SKM-1 (cell line): Measurements from ENCODE around the gene FSTL4.

Source experiments
- DNase-seq: peaks from one replicate; lab custom pipeline; 2025; ENCODE audit not compliant: unreplicated experiment; lab: John Stamatoyannopoulos, UW

Gene FSTL4

DNA sequence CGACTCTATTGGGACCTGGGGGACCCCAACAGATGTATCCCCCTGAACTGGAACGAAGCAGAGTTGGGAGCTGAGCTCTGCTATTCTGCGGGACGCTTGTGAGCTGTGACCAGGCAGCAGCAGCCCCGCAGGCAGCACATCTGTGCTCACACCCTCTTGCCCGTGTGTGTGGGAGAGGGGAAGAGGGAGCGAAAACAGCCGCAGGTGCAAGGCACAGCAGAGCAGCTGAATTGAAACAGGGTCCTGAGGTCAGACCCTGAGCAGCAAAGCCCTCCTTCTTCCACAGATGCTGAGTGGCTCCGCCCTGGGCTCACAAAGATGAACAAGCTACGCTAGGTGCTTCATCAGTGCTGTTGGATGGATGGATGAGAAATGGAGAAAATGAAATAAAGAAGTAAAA is 361.8 kb downstream of the FSTL4 start:
- no peak for DNase-seq

DNA sequence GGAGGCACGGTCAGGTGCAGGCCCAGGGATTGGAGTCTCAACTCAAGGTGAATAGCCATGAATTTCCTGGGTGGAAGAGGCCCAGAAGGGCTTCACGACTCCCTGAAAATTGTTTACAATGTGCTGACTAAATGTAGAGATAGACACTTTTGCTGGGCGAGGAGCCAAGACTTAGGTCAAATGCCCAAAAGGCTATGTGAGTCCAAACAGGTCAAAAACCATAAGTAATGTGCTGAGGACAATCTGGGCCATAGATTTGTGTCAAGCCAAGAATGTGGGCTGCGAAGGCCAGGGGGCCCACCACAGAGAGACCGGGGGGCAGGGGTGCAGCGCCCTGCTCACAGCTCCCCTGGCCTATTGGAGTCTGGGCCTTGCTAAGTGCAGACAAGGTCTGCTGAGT is 362.7 kb downstream of the FSTL4 start:
- no peak for DNase-seq

DNA sequence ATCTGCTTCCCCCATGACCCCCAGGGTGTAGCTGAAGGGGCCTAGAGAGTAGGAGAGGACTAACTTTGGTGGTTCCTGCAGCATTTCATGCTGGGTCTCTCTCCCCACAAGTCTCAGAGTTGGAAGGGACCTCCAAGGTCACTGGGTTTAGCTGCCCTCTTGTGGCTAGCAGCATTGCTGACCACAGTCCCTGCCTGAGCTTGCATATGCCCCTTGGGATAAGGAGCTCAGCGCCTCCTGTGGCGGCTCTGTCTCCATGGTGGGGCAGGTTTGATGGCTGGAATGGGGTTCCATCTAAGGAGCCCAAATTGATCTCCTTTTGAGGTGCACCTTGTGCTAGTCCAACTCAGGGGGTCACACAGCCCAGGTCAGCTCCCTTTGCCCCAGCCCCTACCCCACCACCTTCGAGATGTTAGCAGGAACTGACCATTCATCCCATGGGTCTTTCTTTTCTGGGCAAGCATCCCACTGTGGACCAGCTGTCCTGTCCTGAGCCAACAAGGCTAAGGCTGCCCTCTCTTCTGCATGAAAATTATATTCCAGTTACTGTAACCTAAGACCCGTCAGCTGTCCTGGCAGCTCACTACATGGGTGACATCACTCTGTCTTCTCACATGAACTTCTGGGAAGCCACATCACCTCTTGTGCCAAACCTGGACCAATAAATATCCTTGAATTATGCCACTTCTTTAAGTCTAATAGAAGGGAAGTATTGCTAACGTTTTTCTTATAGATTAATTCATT is 364.3 kb downstream of the FSTL4 start:
- no peak for DNase-seq

DNA sequence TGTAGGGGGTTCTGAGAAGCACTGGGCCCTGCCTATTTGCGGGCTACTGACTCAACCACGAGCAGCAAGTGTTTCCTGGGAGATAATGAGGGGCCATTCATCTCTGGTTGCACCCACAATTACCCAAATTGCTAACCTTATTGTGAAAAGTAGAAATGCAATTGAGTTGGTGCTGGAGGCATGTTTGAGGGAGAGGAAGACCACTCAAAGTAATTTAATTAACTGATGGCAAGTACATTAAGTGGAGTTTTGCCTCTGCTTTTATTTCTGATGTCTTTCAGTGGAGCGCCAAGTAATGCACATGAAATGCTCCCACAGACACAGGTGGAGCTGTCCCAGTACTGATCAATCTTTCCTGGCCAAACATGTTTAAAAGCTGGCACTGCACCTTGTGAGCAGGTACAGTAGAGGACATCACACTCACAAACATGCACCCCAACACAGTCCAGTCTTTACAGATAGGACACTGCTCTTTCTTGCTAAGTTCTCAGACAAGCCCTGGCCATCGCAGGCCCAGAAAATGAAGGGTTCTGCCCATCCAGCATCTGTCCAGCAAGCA is 365.1 kb downstream of the FSTL4 start:
- DNase-seq = no peak

DNA sequence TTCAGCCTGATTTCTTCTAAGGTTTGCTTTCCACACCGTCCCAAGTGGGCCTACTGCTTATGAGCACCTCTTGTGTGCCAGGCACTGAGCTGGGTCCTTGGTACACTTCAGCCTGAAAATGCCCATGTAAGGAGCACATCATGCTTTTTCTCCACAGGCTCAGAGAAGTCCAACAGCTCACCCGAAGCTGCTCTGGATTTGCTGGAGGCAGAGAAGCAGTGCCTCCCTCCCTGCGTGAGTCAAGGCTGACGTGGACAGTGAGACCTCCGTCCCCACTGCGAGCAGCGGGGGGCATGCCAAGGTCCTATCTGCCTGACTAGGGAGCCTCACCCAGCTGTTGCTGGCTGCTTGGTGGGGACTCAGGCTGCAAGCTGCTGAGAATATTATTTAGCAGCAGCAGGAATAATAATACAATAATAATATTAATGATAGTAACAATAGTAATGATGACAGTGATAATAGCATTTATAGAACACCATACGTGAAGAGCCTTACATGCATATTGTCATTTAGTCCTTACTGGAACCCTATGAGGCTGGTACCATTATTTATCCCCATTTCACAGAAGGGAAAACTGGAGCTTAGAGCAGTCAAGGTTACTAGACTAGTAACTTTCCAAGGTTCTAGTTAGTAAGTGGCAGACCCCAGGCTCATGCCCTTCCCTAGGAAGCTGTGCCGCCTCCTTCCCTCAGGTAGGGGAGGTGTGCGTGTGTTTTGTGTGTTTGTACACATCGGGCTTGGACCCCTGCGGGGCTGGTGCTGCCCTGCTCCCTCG is 365.8 kb downstream of the FSTL4 start:
- DNase-seq = no peak

DNA sequence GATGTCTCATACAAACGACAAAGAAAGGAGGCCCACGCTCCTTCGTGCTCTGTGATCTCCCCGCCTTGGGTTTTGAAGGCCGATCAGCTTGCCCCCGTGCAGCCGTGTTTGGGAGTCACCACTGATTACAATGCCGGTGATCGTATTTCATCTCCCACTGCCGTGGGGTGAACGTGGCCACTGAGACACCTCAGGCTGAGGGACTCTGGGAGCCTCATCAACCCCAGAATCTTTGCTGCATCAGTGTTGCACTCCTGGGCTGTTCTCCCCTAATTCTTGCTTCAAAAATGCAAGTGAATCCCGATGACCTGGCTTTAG is 366.3 kb downstream of the FSTL4 start:
- no peak for DNase-seq

DNA sequence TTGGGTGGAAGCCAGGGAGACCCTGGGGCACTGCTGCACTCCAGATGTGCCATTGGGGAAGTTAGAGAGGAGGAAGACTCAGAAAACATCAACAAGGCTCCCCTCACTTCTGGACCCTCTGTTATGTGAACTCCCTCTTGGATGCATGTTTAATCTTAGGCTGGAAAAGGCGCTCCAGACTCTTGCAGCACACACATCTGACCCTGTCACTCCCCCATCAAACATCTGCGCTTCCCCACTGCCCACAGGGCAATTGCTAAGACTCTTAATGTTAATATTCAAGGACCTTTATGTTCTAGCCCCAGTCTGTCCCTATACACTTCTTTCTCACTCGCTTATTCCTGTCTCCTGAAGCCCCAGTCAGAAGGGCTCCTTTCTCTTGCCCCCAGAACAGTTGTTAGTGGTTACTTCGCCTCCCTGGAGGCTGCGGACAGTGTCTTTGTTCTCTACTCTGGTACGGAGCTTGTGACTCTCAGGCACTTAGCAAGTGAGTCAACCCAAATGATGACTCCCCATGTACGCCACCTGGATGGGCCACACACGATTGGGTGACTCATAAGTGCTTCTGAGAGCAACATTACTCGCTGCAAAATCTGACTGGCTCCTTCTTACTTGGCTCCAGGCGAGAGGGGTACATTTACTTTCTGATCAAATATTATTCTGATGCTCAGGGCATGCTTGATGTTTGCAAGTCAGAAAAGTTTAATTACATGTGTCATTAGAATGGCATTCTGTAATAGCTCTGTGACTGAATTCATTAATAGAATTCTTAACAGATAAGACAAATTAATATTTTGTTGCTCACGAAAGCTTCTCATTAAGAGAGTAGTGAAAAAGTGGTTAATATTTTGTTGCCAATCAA is 366.9 kb downstream of the FSTL4 start:
- no peak for DNase-seq

DNA sequence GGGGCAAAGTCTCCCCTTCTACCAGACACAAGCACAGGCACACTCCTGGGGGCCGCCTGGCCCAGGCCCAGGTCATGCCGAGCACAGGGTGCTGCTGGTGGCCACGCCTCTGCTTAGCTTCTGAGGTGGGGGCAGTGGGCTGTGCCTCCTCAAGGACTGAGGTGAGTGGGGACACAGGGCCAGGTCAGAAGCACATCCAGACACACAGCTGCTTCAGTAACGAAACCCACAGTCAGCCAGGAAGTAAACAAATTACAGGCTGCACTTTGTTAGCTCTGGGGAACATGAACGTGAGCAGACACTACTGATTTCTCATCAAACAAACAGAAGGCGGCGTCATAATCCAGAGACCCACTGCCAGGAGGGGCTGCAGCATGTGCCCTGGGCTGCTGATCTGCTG is 368.1 kb downstream of the FSTL4 start:
- DNase-seq = no peak

DNA sequence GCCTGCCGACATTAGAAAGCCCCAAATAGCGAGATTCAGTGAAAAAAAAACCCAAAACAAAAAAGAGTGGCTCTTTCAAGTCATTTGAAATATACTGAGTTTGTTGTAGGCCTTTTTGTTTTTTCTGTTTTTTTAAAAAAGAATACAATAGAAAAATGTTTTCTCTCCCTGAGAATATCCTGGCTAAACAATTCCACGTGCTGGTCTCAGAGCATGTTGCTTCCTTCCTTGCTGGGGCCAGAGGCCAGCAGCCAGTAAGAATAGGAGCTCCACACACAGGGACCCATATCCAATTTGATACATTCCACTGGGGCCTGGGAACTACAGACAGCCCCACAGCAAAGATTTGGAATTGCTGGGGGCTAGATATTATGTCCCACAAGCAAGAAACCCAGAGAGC is 369.1 kb downstream of the FSTL4 start:
- no peak for DNase-seq

DNA sequence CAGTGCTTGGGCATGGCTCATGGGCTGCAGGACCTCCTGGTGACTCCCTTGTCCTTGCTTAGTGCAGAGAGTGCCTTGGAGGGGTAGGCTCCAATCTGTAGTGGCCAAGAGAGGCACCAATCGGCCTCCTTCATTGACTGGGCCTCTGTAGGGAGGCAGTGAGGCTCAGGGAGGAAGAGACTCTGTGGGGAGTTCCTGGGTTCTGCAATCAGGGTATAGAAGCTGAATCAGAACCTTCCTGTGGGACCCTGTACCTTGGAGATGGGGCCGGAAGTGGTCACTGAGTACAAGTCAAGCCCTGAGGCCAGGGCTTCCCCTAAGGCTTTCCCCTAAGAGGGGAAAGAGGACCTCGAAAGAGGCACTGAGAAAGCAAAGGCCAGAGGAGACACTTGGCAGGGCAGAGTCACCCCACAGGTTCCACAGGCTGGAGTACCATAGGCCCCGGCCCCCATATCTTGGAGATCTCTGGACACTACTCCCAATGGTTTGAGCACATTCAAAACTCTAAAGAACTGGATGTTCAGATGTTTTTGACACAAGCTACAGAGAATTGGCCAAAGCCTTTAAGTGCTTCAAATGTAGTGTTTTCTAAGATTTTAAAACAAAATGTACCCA is 370.0 kb downstream of the FSTL4 start:
- DNase-seq = no peak

DNA sequence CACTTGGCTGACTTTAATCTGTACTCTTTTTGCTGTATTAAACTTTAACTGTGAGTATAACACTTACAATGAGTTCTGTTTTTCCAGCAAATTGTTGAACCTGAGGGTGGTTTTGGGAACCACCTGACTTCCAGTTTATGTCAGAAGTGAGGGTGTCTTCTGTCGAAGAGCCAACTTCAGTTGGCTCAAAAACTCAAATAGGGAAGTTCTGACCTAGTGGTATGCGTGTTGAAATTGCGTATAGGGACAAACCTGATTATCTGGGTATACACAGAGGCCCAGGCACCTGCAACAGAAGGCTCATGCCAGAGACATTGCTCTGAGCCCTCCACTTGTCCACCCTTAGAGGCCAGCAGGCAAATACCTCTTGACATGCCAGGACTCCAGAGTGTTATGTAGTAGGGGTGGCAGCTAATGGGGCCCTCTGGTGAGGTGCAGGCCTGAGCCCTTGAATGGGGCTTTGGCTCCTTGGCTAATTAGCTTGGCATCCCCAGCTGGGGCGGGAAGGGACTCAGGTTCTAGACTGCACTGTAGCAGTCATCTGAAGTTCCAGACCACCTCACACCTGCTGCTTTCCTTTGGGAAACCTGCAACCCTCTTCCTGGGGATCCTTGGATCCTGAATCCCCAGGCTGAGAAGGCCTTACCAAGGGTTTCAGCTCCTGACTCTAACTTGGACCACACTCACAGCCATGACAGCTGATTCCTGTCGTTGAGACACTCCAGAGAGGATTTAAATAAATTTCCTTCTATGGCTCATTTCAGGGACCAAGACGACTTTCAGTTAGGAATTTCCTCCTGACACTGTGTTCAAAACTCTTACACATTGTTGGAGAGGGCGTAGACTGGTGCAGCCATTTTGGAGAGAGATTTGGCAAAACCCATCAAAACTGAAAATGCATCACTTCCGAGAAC is 370.9 kb downstream of the FSTL4 start:
- DNase-seq = peak; percentile 59

DNA sequence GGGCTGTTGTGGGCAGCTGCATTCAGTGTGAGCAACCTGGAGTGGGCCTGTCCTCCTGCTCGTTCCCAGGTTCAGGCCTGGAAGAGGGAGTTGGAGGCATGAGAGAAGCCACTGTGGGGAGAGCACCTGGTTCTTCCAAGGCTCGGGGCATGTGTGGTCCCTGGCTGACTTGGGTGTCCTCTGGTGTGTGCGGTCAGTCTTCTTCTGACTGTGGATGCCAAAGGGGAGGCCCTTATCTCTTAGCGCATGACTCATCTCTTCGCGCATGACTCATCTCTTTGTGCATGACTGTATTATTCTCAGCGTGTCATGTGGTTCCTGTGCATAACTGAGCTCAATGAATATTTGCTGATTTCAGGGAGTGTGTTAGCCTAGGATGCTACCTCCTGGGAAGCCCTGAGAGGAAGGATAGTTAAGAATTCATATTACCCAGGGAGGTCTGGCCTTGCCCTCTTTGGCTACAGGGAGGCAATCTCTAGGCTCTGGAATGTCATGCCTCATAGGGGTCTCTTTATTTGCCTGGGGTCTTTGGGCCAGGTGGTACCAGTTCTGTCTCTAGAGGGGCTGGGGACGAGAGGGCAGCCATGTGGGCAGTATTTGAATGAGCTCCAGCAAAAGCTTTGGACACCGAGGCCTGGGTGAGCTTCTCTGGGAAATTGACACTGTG is 371.8 kb downstream of the FSTL4 start:
- DNase-seq = peak; percentile 56

DNA sequence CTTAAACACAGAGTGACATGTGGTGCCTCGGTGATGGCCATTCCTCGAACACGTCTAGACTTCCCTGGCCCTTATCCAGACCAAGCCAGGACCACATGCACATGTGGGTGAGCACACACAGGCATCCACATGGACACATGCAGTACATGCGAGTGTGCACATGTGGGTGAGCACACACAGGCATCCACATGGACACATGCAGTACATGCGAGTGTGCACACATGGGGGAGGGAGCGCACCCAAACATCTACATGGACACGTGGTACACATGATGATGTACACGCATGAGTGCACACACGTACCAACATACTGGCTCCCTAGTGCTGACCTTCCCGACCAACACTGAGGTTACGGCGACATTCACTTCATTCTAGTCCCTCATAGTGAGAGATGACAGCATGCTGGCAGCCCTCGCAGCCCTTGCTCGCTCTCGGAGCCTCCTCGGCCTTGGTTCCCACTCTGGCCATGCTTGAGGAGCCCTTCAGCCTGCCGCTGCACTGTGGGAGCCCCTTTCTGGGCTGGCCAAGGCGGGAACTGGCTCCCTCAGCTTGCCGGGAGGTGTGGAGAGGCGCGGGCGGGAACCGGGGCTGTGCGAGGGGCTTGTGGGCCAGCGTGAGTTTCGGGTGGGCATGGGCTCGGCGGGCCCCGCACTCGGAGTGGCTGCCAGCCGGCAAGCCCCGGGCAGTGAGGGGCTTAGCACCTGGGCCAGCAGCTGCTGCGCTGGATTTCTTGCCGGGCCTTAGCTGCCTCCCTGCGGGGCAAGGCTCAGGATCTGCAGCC is 373.7 kb downstream of the FSTL4 start:
- DNase-seq = no peak

DNA sequence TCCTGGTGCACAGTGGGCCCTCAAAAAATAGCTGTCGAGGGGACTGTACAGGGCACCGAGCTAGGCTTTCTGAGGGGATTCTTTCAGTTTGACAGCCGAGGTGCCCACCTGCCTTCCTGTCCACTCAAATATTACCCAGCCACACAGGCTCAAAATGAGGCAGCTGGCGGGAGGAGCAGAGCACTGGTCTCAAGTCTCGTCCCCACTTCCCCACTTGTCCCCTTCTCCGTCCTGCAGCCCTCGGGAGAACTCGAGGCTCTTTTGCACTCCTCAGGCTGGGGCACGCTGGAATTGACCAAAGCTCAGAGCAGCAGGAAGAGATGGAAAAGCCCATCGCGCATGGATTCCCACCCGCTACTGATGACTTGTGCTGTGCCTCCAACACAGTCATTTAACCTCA is 375.4 kb downstream of the FSTL4 start:
- DNase-seq = no peak

DNA sequence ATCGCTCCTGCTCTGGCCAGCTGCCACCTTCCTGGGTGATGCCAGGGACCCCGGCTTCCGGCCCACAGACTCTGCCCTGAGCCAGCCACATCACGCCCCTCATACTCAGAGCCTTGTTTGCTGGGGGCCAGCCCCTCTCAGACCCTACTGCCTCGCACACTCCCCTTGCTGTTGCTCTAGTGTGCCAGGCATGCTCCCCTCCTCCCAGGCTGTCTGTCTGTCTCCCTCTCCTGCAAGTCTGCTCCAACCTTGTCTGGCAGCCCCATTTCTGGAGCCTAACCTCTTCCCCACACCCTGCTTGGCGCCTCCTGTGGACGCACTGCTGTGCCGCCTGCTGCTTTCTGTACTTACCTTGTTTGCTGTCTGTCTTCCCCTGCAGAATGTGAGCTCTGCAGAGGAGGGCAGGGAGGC is 375.8 kb downstream of the FSTL4 start:
- DNase-seq = no peak

DNA sequence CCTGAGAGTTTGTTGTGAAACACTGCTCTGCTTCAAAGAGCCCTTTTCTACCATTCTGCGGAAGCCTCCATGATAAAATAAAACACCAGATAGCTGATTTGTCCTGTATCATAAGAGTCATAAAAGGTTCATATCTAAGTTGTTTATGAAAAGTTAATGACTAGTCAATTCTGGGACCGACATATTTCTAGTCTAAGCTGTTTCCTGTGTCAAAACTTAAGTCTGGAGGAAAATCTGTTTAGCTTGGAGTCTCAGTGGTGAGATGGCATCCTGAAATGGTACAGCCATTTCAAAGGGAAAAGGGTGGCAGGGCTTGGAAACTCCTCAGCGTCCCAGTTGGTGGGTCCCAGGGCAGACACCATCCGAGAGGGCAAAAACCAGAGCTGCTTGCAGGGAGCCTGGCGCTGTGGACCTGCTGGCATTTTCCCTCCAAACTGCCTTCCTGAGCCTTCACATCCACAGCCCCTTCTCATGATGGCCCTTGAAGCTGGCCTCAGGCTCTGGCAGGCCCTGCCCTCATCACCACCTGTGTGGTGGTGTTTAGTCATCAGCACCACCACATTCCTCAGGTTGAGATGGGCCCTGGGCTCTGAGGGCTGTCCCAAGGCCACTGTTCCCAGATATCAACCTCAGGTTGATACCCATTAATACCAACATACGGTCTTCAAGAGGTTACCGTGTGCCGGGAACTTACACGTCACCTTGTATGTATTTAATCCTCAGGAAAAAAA is 376.5 kb downstream of the FSTL4 start:
- no peak for DNase-seq

DNA sequence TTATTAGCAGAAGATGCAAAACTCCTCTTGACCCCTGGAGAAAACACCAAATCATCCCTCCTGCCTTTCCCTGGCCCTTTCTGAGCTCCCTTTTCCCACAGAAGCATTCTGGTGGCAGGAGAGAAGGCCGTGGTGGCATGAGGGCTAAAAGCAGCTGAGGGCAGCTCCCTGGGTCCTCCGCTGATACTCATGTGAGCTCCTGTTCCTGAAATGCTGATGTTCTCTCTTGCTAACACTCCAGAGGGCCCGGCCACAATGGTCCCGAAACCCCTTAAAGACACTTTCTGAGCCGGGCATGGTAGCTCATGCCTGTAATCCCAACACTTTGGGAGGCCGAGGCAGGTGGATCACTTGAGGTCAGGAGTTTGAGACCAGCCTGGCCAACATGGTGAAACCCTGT is 377.4 kb downstream of the FSTL4 start:
- no peak for DNase-seq

DNA sequence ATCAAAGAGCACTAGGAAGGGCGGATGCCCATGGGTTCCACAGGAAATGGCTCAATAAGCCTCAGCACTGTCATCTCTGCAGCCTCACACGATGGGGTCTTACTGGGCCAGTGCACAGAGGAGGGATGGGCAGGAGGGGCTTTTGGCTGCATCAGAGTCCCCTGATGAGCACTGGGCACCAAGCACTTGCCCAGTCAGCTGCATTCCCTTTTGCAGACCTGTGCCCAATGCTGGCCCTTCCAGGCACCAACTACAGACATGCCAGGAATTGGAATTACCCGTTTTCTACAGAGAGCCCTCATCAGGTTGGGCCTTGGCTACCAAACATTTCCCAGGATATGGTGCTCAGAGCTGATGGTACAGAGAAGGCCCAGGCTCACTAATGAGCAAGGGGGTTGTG is 378.1 kb downstream of the FSTL4 start:
- no peak for DNase-seq
